ENCODE data around the gene SYNPR.
"Not testable (repeated sequence)": the region's sequence is repeated elsewhere in the genome, so short reads cannot be mapped to it uniquely, and the experiment has no call there.

Gene SYNPR

GRCh38 chr3:63624941-63625560 lies 346.9 kb downstream of the SYNPR start:
- DNase-seq (ENCODE audit: low read depth in 2 of 2), result no peak

GRCh38 chr3:63631670-63632069 lies 353.6 kb downstream of the SYNPR start:
- no peak for DNase-seq (ENCODE audit: low read depth in 2 of 2)

- no peak for DNase-seq (ENCODE audit: low read depth in 2 of 2)
Observed at GRCh38 chr3:63635186-63635585, 357.1 kb downstream of the SYNPR start.

GRCh38 chr3:63639806-63640205 lies 361.7 kb downstream of the SYNPR start:
- no peak for DNase-seq (ENCODE audit: low read depth in 2 of 2)

DNA sequence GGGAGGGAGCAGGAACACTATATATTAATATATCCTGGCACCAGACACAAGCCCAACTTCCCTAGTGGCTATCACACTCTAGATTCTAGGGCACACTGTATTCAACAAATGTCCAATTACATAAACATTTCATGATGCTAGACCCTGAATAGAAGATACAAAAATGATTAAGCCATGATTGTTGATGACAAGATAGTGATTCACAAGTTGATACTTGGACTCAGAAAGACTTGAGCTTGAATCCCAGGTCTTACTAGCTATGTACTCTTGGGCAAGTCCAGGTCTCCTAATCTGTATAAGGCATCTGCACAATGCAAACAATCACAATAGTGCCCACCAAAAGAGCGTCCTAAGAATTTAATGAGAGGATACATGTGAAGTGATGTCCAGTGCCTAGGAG lies 364.4 kb downstream of the SYNPR start:
- no peak for DNase-seq (ENCODE audit: low read depth in 2 of 2)

DNA sequence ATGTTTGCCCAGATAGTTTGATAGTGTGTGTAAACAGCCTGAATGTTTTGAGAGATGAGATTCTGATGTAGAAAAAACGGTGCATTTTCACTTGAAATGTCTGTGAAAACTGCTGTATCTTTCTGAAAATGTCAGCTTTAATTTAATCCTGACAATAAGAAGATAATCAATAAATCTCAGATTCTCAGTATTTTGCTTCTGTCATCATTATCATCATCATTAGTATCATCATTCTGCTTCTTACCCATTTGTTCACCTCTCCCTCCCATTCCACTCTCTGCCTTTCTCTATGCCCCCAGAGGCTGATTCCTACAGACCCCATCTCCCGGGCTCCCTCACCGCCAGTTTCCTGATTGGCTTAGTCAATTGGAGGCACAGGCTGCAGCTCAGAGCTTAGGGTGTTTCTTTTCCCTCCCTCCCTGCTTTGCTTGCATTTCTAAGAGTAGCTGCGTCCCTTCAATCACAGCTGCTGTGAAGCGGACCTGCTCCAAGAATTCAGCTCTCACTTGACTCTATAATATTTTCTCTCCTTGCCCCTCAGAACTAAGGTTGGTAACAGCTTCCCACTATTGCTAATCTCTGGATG lies 366.2 kb downstream of the SYNPR start:
- DNase-seq (ENCODE audit: low read depth in 2 of 2), result no peak

- not testable (repeated sequence) for DNase-seq (ENCODE audit: low read depth in 2 of 2)
Observed at GRCh38 chr3:63644928-63645781, 367.0 kb downstream of the SYNPR start.

GRCh38 chr3:63652066-63652725 lies 374.1 kb downstream of the SYNPR start, which contains the start of gene SNTN:
Gene SNTN (plus strand): TSS chr3:63652675. CDS start chr3:63652688, 13 bp downstream.
- DNase-seq (ENCODE audit: low read depth in 2 of 2), result no peak

- DNase-seq (ENCODE audit: low read depth in 2 of 2), result no peak
Observed at GRCh38 chr3:63654211-63654610, 376.1 kb downstream of the SYNPR start.

DNA sequence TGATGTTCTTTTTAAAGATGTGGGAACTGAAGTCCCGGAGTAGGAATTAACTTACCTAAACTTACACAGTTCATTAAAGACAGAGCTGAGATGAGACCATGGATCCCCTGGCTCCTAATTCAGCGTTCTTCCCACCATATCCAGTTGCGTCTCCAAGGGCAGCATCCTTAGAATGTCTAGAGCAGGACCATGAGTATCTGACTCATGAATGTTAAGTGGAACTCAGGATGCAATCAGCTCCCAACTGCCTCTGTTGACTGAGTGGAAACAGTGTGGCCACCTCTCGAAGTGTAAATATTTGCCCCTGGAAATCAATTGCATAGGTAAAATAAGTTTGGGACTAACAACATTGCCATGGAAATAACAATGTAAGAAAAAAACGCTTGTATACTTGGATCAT lies 376.8 kb downstream of the SYNPR start:
- no peak for DNase-seq (ENCODE audit: low read depth in 2 of 2)

- no peak for DNase-seq (ENCODE audit: low read depth in 2 of 2)
Observed at GRCh38 chr3:63655519-63655918, 377.4 kb downstream of the SYNPR start.

DNA sequence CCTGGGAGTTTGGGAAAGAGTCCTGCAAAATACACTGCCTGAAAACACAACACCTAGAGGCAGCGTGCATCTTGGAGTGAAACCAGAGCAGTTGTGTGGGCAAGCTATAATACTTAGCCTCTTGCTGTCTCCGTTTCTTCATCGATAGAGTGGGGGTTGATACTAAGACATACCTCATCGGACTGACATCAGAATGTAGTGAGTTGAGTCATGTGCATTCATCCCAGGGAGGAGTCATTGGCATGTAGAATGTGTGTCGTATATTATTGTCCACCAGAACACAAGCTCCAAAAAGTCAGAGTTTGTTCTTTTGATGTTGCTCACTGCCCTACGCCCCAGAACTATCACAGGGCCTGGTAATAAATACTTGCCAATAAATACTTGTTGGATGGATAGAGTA lies 378.7 kb downstream of the SYNPR start:
- DNase-seq (ENCODE audit: low read depth in 2 of 2), result no peak

GRCh38 chr3:63661242-63661641 lies 383.1 kb downstream of the SYNPR start:
- no peak for DNase-seq (ENCODE audit: low read depth in 2 of 2)

DNA sequence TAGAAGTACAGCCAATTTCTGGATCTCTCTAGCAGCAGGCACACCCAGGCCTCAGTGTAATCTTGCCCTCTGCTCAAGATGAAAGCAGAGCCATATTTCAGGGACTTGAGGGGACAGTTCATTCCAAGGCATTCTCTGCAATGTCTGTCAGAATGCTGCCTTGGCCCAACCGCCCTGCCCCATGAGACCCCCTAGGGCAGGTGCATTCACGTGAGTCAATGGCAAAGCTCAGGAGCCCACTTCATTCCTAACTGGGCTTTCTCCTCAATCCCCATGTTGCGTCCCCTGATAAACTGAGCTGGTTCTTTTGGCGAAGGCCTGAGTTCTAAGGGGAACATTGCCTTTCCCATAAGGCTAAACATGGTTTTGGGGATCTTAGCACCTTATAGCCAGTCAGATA lies 383.9 kb downstream of the SYNPR start:
- no peak for DNase-seq (ENCODE audit: low read depth in 2 of 2)

DNA sequence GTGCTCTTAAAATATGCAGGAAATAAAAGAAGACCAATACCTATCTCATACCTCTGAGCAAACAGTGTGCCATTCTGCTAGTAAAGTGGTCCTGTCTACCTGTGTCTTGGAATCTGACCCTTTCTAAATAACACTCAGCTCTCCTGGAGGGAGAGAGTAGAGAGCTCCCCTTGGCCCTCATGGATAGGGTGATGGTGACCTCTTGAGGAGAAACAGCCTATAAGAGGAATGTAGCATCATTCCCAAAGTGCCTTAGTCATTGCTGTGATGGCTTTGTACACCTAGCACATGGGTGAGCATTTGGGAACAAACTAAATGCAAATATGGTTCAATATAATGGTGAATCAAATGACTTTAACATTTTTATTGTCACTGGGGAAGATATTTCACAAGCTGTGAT lies 384.4 kb downstream of the SYNPR start:
- no peak for DNase-seq (ENCODE audit: low read depth in 2 of 2)

Measured in activated CD8-positive, alpha-beta memory T cell treated with anti-CD3 and anti-CD28 coated beads for 4 hours (primary cell).